ENCODE data around the gene PARL.

- TF ChIP-seq CTCF (conservative IDR thresholded peaks at IDR 0.05) (no peak), EZH2 (IDR thresholded peaks at IDR 0.05; ENCODE audit: low read depth) (no peak)
These were observed 59.8 kb downstream of the PARL start for GRCh38 chr3:183824761-183825455.
